Measurements from ENCODE around the gene PPP1R11.

The PPP1R11 gene

DNA sequence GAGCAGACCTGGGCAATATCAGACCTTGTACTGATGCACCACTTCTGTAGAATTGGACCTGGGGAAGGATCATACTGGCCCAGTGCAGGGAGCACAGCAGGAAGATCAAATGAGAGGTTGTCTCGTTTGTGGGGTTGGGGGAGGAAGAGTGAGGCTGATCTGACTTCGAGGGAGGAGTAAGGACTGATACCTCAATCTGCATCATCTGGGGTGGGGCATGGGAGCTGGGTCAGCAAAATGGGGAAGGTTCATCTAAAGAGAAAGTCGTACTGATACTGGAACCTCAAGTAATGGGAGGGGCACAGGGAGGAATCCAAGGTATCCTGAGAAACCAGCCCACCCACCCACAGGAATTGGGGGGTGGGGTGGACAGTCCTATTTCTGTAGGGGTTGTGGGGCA, 4.9 kb downstream of the PPP1R11 start:
- no peak overlapping the region for H3K27ac ChIP-seq
- TF ChIP-seq, protein P1, sequence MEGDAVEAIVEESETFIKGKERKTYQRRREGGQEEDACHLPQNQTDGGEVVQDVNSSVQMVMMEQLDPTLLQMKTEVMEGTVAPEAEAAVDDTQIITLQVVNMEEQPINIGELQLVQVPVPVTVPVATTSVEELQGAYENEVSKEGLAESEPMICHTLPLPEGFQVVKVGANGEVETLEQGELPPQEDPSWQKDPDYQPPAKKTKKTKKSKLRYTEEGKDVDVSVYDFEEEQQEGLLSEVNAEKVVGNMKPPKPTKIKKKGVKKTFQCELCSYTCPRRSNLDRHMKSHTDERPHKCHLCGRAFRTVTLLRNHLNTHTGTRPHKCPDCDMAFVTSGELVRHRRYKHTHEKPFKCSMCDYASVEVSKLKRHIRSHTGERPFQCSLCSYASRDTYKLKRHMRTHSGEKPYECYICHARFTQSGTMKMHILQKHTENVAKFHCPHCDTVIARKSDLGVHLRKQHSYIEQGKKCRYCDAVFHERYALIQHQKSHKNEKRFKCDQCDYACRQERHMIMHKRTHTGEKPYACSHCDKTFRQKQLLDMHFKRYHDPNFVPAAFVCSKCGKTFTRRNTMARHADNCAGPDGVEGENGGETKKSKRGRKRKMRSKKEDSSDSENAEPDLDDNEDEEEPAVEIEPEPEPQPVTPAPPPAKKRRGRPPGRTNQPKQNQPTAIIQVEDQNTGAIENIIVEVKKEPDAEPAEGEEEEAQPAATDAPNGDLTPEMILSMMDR (IDR thresholded peaks at IDR 0.05): no peak
- no peak for TF ChIP-seq ZFX (IDR thresholded peaks at IDR 0.05; ENCODE audit: borderline replicate concordance)

- H3K27ac ChIP-seq: no peak overlapping the region
- TF ChIP-seq, protein P1 (IDR thresholded peaks at IDR 0.05): no peak
- no peak for TF ChIP-seq ZFX (IDR thresholded peaks at IDR 0.05; ENCODE audit: borderline replicate concordance)
Measured at GRCh38 chr6:30073489-30074235, 6.7 kb downstream of the PPP1R11 start.

DNA sequence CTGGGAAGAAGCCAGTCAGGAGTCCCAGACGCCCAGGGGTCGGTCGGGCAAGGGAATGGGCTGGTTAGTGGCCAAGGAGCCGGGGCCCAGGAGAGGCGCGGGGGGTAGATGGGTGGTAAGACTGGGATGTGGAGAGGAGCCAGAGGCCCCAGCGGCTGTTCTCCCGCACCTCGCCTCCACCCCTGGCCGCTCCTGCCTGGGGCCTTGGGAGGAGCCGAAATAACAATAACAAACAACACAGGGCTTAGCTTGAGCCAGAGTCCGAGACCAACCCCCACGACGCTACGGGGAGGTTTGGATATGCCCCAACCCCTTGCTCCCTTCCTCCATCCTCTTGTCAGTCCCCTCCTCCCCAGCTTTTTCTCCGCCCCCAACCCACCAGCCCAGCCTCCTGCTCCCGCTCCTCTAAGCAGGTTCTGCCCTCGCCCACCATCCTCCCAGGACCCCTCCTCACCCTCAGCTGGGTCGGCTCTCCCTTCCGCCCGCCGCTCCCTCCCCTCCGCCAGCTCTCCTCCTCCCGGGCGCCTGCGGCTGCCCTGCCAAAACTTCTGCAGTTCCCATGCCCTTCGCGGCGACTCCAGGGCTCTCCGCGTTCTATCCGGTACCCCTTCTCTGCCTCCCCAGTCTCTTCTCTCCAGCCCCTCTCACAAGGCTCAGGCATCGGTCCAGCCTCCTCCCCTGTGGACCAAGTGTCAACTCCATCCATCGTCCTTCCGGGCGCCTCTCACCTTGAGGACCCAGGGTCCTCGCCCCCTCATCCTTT, 7.5 kb downstream of the PPP1R11 start:
- TF ChIP-seq, protein P1 (IDR thresholded peaks at IDR 0.05): no peak
- TF ChIP-seq ZFX (IDR thresholded peaks at IDR 0.05; ENCODE audit: borderline replicate concordance): no peak
- no peak overlapping the region for H3K27ac ChIP-seq

DNA sequence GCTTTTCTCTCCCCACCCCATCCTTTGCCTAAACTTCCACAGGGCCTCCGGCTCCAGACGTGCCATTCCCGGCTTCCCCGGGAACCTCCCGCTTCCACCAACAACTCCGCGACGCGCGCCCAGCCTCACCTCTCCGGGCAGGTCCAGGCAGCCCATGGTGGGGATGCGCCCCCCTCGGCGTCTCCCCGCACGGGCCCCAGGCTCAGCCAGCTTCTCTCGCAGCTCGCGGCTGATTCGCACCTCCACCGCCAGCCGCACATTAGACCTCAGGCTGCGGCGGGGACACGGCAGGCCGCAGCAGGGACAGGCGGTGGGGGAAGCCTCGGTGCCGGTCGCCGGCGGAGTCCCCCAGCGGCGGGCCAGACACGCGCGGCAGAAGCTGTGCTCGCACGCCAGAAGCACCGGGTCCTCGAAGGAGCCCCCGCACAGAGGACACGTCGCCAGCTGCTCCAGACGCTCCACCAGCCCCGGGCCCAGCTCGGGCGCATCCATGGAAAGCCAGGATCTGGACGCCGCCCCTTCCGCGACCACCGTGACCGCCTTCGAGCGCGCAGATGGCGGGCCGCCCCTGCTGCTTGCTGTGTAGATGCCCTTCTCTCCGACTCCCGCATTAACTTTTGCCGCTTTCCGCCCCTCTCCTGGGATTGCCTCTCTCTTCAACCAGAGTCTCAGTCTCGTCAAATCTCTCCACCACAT, 8.2 kb downstream of the PPP1R11 start, which contains the start of gene RNF39:
RNF39 (minus strand) TSS at position 676 of the 696 bp plus-strand sequence; CDS start at position 492, 184 bp downstream.
- no peak for TF ChIP-seq ZFX (IDR thresholded peaks at IDR 0.05; ENCODE audit: borderline replicate concordance)
- TF ChIP-seq, protein P1 (IDR thresholded peaks at IDR 0.05): no peak
- no peak within 1 kb of the TSS for H3K27ac ChIP-seq

GRCh38 chr6:30075790-30076732, 9.1 kb downstream of the PPP1R11 start:
- no peak overlapping the region for H3K27ac ChIP-seq
- no peak for TF ChIP-seq ZFX (IDR thresholded peaks at IDR 0.05; ENCODE audit: borderline replicate concordance)
- TF ChIP-seq, protein P1 (IDR thresholded peaks at IDR 0.05): peak; percentile 70

DNA sequence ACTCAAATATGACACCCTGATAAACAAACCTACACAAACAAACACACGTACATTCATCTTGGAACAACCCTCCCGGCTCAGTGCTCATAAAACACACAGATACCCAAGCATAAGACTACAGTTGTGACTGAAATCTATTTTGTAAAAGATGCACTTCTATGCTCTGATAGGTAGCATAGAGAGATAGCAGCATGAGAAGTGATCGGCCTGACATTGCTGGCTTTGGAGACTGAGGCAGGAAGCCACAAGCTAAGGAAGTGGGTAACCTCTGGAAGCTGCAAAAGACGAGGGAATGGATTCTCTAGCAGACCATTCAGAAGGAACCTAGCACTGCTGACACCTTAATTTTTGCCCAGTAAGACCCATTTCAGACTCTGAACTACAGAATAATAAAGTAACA, 10.2 kb downstream of the PPP1R11 start:
- H3K27ac ChIP-seq: no peak overlapping the region
- TF ChIP-seq ZFX (IDR thresholded peaks at IDR 0.05; ENCODE audit: borderline replicate concordance): no peak
- TF ChIP-seq, protein P1 (IDR thresholded peaks at IDR 0.05): no peak
